HG03108 (cell line): Measurements from ENCODE around the gene RNLS.
A peak's percentile ranks its signal among the peaks of the same experiment; 100 is the strongest.

ENCODE experiments used
- ATAC-seq: cut with Tn5 transposase; IDR thresholded peaks from one replicate; pipeline ENCODE4 v1.9.1; 2021; ENCODE audit warnings: moderate library complexity; ENCODE audit not compliant: unreplicated experiment

RNLS gene

GRCh38 chr10:88582806-88583583, at the start of gene RNLS:
Gene RNLS (minus strand): TSS chr10:88583318.
- peak; percentile 64 for ATAC-seq

- ATAC-seq, result no peak
These were observed 41.7 kb upstream of the RNLS start for GRCh38 chr10:88624840-88625239.

GRCh38 chr10:88623835-88624234, 40.7 kb upstream of the RNLS start:
- no peak for ATAC-seq

- ATAC-seq, result no peak
These were observed 37.3 kb upstream of the RNLS start for GRCh38 chr10:88620441-88620840.

- no peak for ATAC-seq
These were observed 35.4 kb upstream of the RNLS start for GRCh38 chr10:88618496-88618895.

GRCh38 chr10:88617772-88618300, 34.7 kb upstream of the RNLS start:
- no peak for ATAC-seq

- no peak for ATAC-seq
These were observed 33.3 kb upstream of the RNLS start for GRCh38 chr10:88616250-88616977.

GRCh38 chr10:88608780-88609179, 25.7 kb upstream of the RNLS start:
- no peak for ATAC-seq

GRCh38 chr10:88608052-88608732, 25.1 kb upstream of the RNLS start:
- no peak for ATAC-seq

GRCh38 chr10:88598055-88598454, 14.9 kb upstream of the RNLS start:
- peak; percentile 88 for ATAC-seq

GRCh38 chr10:88594482-88594881, 11.4 kb upstream of the RNLS start:
- no peak for ATAC-seq

GRCh38 chr10:88592906-88593305, 9.8 kb upstream of the RNLS start:
- ATAC-seq, result no peak

- no peak for ATAC-seq
These were observed 9.3 kb upstream of the RNLS start for GRCh38 chr10:88592381-88592780.

- no peak for ATAC-seq
These were observed 3.3 kb upstream of the RNLS start, which contains the start of gene LIPJ for GRCh38 chr10:88586462-88586861. Gene LIPJ (plus strand): TSS chr10:88586762. CDS start chr10:88590688, 3,926 bp downstream.

GRCh38 chr10:88583584-88583957, 453 bp upstream of the RNLS start:
- ATAC-seq, result no peak

GRCh38 chr10:88582411-88582805, 710 bp downstream of the RNLS start:
- ATAC-seq, result no peak

- no peak for ATAC-seq
These were observed 18.0 kb downstream of the RNLS start for GRCh38 chr10:88565072-88565471.

GRCh38 chr10:88562152-88562551, 21.0 kb downstream of the RNLS start:
- no peak for ATAC-seq

- no peak for ATAC-seq
These were observed 25.5 kb downstream of the RNLS start for GRCh38 chr10:88557658-88558057.

- no peak for ATAC-seq
These were observed 25.9 kb downstream of the RNLS start for GRCh38 chr10:88557256-88557655.

GRCh38 chr10:88555190-88555908, 27.8 kb downstream of the RNLS start:
- no peak for ATAC-seq
